HCT116 (cell line): ENCODE data around the gene MRFAP1.

Experiments used
- EZH2phosphoT487 ChIP-seq: fragments of 200-600 bp; IDR thresholded peaks from 2 replicates; pipeline ENCODE4 v1.6.1; 2018; ENCODE audit warnings: antibody characterized with exemption, borderline replicate concordance
- POLR2A ChIP-seq: IDR thresholded peaks from 2 replicates; pipeline ENCODE4 v1.7.0; 2011; ENCODE audit warnings: borderline replicate concordance; ENCODE audit not compliant: insufficient read depth, insufficient read length; ENCODE audit errors: extremely low read depth
- POLR2AphosphoS5 ChIP-seq: IDR thresholded peaks from 2 replicates; pipeline ENCODE4 v1.6.1; 2011; ENCODE audit warnings: mild to moderate bottlenecking, low read depth, low read length, moderate library complexity
- RAD21 ChIP-seq: IDR thresholded peaks from 2 replicates; pipeline ENCODE4 v1.6.1; 2012; ENCODE audit warnings: low read depth, mild to moderate bottlenecking
- YY1 ChIP-seq: IDR thresholded peaks from 2 replicates; pipeline ENCODE4 v1.6.1; 2011; ENCODE audit warnings: low read length, low read depth, moderate library complexity, mild to moderate bottlenecking; ENCODE audit not compliant: insufficient replicate concordance; ENCODE audit errors: extremely low read depth
- ZFX ChIP-seq: fragments of 450-650 bp; IDR thresholded peaks from 2 replicates; pipeline ENCODE4 v1.6.1; 2017
- ZNF274 ChIP-seq: fragments of 200-500 bp; sonication (Bioruptor generic); IDR thresholded peaks from 2 replicates; pipeline ENCODE4 v1.6.1; 2014; ENCODE audit warnings: mild to moderate bottlenecking, low read depth, low read length, inconsistent platforms
- TF ChIP-seq, protein P1 (sequence below): IDR thresholded peaks from 2 replicates; pipeline ENCODE4 v1.6.1; 2012
- TF ChIP-seq, protein P2 (sequence below), 3 experiments: fragments of 200-600 bp in 1 of 3; sonication (generic) in 1 of 3; IDR thresholded peaks in 2 of 3; conservative IDR thresholded peaks in 1 of 3; 2 replicates each; pipeline ENCODE4 v1.5.1; 2012 to 2017; ENCODE audit warnings: low read depth in 2 of 3, low read length in 2 of 3, antibody characterized with exemption in 1 of 3, borderline replicate concordance in 1 of 3, control low read depth in 1 of 3, mild to moderate bottlenecking in 1 of 3, mixed read lengths in 1 of 3, mixed run types in 1 of 3, moderate library complexity in 1 of 3; ENCODE audit not compliant: insufficient read depth in 1 of 3

DNA sequence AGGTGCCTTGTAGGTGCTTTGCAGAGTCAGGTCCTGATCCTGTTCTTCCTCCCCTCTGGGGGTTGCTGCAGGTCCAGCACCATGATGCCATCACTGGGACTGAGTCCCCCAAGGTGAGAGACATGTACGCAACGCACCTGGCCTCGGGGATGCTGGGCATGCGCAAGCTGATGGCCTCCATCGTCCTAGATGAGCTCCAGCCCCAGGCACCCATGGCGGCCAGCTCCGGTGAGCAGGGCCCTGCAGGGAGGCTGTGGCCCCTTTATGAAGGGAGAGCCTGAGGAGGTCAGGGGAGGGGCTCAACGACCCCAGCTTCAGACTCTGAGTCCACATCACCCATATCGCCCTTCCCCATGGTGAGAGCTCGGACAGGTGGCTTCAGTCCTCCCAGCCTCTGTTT, 42.4 kb upstream of the MRFAP1 start:
- TF ChIP-seq RAD21 (no peak), ZFX (no peak), EZH2phosphoT487 (no peak), POLR2AphosphoS5 (no peak), POLR2A (no peak), YY1 (no peak), ZNF274 (no peak)
- TF ChIP-seq, protein P1, sequence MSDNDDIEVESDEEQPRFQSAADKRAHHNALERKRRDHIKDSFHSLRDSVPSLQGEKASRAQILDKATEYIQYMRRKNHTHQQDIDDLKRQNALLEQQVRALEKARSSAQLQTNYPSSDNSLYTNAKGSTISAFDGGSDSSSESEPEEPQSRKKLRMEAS, result no peak
- TF ChIP-seq, protein P2, sequence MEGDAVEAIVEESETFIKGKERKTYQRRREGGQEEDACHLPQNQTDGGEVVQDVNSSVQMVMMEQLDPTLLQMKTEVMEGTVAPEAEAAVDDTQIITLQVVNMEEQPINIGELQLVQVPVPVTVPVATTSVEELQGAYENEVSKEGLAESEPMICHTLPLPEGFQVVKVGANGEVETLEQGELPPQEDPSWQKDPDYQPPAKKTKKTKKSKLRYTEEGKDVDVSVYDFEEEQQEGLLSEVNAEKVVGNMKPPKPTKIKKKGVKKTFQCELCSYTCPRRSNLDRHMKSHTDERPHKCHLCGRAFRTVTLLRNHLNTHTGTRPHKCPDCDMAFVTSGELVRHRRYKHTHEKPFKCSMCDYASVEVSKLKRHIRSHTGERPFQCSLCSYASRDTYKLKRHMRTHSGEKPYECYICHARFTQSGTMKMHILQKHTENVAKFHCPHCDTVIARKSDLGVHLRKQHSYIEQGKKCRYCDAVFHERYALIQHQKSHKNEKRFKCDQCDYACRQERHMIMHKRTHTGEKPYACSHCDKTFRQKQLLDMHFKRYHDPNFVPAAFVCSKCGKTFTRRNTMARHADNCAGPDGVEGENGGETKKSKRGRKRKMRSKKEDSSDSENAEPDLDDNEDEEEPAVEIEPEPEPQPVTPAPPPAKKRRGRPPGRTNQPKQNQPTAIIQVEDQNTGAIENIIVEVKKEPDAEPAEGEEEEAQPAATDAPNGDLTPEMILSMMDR (IDR thresholded peaks at IDR 0.05 in 2 of 3, conservative IDR thresholded peaks at IDR 0.05 in 1 of 3; ENCODE audit: borderline replicate concordance in 1 of 3, insufficient read depth in 1 of 3, low read depth in 2 of 3, low read length in 2 of 3), result no peak
